HG03457 (cell line): ENCODE results near the gene RASGRF2.

ENCODE experiments used
- ATAC-seq: cut with Tn5 transposase; IDR thresholded peaks from one replicate; pipeline ENCODE4 v1.9.1; 2021; ENCODE audit warnings: moderate number of reproducible peaks; ENCODE audit not compliant: unreplicated experiment

Gene RASGRF2

DNA sequence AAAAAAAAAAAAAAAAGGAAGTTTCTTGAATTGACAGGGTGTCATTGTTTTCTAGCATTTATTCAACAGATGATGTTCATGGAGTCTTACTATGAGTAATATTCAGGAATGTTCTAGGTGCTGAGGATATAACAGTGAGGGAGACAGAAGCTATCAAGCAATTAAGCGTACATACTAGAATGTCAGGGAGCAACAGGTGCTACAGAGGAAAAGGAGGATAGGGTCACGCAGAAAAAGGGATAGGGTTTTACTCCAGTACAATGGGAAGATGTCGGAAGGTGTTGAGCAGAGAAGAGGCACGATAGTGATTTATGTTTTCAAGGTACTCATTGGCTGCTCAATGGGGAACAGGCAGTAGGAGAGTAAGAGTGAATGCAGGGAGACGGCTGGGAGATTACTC is 6.6 kb upstream of the RASGRF2 start:
- no peak for ATAC-seq

DNA sequence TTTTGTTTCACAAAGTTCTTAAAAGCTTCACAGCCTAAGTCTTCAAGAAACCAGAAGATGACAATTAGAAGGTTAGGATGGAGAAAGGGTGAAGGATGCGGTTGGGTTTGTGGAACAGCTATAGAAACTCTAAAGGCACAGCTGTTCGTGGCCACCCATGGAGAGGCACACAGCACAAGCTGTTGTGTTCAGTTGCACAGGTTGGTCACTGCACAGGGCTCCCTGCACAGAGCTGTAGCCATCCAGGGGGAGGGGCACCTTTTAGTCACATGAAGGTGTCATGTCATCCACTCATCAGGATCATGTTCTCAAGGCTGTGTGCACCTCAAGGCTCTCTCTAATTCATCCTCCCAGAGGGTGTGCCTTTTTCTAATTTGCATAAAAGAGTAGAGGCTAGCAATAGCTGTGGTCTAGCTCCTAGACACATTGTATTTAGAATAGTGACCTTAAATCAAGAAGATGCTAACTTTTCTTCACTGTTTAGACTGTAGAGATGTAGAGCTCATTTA is 5.0 kb upstream of the RASGRF2 start:
- ATAC-seq, result no peak

DNA sequence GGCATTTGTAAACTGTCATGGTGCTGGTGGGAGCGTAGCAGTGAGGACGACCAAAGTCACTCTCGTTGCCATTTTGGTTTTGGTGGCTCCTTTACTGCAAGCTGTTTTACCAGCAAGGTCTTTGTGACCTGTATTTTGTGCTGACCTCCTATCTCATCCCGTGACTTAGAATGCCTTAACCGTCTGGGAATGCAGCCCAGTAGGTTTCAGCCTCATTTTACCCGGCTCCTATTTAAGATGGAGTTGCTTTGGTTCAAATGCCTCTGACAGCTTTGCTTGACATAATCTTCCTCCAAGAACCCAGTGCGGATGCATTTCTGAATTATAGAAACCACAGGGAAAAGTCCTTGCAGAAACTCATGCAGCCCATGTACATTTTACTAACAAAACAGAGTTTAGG is 3.9 kb upstream of the RASGRF2 start:
- no peak for ATAC-seq

DNA sequence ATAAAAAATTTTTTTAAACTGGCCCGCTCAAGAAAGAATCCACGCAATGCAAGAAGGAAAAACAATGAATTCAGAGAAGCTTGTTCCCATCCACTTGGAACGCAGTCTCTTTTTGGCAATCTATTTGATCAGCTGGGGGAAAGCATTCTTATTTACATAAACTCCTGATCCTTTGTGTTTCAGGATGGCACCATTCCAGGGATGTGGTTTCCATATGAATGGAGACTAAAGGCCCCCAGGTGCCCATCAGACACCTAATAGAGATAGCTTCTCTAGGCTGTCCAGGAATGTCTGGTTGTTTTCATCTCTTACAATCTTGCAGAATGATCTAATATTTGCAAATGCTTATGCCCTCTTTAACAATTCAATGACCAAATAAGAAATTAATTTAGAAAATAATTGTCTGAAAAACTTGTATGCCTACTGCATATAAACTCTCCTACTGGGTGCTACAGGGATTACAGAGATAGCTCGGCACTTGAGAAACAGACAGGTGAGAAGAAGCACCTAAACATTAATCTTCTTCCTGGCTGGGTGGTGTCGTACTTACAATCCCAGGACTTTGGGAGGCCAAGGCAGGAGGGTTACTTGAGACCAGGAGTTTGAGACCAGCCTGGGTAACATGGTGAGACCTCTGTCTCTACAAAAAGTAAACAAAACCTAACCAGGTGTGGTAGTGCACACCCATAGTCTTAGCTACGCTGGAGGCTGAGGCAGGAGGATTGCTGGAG is 3.0 kb upstream of the RASGRF2 start:
- ATAC-seq, result no peak

DNA sequence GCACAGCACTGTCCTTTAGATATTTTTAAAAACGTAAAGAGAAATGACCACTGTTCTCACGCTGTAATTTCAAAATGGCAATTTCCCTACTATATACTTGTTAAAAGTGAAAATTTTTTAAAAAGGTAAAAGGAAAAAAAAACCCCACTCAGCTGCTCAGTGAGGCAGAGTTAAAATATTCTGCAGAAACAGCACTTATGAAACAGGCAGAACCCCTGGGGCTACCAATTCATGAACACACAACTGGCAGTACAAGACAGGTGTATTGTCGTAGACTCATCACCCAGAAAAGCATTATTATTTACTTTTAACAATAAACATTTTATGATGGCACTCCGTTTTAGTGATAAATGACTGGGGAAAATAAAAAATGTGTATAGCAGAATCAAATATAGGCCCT is 1.5 kb upstream of the RASGRF2 start:
- no peak for ATAC-seq

DNA sequence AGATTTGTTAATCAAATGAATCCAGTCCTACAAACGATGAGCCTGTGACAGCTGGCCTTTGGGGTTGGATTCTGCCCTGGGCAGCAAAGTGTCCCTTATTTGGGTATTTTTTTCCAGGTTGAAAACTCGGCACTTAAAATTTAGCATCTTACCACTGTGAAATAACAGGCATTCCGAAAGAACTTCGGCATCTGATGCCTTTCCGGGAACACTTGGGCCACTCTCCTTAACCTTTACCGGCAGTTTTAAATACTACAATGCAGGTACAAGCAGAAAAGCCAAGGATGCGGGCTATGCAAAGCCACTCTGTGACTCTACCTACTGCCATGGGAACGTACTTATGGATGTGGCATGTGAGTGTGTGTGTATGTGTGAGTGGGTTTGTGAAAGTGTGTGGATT is 1.0 kb upstream of the RASGRF2 start:
- ATAC-seq, result no peak

DNA sequence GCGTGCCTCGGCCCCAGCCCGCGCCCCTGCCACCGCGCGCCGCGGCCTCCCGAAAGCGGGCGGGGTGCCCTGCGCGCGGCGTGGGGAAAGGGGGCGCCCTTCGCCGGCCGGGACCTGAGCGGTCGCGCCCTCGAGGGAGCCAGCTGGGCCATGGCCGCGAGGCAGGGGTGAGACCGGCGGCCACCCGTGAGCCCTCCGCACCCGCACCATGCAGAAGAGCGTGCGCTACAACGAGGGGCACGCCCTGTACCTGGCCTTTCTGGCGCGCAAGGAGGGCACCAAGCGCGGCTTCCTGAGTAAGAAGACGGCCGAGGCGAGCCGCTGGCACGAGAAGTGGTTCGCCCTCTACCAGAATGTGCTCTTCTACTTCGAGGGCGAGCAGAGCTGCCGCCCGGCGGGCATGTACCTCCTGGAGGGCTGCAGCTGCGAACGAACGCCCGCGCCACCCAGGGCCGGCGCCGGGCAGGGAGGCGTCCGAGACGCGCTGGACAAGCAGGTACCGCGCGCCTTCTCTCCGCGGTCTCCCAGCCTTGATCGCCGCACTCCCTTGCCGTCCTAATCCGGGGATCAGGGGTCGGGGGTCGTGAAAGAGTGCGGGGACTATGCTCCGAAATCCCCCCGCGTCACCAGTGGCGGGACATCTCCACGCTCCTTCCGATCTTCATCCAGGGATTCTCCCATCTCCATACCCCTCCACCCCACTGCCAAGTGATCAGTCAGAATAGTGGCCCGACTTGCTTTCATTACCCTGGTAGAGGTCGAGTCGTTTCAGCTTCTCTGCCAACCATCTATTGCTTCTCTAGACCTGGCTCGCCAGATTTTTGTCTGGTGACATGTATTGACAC is 590 bp downstream of the RASGRF2 start:
- ATAC-seq, result no peak

DNA sequence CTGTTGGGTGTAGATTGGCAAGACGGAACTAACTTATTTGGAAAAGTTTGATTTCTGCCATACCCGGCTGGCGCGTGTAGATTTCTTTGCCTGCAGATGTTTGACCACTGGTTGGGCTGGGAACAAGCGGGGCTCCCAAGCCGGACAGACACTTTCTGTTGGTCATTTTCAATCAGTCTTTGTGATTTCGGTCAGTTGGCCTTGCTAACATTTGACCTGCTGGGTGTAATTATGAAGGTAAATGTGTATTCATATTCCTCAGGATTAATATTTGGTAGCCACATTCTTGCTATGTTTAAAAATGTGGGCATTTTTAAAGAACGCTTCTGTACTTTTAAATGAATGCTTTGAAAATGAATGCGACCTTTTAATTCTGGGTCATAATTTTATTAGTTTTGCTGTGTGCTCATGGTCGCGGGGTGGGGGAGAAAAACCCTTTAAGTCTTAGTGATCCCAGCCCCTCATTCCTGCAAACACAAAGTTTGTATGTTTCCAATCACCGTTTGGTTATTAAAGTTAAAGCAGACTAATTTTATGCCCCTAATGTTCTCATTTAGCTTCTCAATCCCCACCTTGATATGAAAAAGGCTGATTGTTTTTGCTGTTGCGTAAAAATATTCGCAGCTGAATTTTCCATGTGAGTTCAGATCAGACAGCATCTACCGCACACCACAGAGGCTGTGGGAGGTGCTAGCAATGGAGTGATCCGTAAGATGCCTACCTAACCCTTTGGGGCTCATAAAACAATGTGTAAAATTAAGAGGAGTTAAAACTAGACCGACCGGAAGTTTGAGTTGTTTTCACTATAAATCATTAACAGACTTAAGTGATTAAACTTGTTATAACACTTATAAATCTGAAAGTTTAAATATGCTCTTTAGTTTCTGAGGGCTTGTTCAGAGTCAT is 1.5 kb downstream of the RASGRF2 start:
- no peak for ATAC-seq

DNA sequence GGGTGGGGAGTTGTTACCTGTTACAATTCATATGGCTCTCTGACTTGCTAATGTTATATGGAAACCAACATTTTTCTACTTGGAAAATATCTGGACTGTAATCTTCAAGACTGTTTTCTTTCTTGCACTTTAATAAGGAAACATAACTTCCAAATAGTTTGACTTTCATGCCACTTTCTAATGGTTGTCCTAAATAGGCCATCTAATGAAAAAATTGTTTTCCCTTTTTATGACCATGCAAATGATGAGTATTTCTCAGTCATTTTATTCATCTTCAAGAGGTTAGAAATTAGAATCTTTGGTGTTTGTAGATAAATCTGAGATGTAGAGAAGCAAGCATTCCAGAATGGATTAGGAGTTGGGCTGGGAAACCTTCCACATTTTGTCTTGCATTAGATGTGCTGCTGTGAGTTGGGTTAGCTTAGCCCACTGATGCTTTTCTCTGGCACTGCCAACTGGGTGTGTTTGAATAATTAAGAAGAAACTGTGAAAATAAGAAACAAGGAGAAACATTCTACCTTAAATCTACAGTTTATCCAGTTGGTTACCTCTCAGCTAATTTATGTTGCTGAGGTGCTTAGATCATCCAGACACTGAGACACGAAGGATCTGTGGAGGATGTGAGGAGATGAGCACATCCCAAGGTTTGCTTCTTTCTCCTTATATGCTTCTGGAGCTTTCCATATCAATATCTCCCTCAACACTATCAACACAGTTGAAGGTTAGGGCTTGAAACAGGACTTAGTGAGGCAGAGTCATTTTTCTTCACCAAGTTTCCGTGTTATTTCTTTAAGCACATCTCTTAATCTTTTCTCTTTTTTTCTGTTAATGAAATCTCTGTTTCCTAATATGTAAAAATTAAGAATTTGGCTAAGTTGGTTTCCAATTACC is 2.7 kb downstream of the RASGRF2 start:
- ATAC-seq, result no peak

DNA sequence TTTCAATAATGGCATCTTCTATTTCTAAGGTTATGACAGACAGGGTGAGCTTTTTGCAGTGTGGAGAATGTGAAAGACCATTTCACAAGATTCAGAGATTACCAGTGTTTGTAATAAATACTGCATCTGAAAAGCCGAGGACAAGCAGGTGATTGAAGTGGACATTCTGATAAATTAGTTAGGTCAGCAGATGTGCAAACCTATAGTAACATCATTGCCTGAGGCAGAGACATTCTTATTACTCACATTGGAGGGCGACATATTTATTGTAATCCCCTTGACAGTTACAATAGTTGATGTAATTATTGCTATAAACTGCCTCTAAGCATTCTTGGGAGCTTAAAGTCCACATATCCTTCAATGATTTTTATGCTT is 3.3 kb downstream of the RASGRF2 start:
- no peak for ATAC-seq

DNA sequence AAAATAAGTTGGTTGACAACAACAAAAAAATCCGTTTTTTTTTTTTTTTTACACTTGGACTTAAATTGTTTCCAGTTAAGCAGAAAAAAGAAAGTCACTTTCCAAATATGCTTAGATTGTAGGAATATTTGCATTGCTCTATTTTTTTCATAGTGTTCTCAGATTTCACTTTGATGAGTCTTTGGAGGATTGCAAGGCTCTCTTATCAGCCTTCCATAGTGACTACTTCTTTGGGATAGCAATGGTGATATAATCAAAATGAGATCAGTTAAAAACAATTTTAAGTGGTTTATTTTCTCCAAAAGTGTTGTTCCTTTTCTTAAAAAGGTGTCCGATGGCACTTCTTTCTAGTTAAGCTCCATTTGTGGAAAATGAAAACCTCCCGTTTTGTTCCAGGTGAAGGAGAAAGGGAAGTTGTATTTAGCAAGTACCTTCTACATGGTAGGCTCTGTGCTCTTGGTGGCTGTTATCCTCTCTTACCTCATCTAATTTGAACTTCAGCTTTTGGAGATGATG is 3.9 kb downstream of the RASGRF2 start:
- no peak for ATAC-seq

DNA sequence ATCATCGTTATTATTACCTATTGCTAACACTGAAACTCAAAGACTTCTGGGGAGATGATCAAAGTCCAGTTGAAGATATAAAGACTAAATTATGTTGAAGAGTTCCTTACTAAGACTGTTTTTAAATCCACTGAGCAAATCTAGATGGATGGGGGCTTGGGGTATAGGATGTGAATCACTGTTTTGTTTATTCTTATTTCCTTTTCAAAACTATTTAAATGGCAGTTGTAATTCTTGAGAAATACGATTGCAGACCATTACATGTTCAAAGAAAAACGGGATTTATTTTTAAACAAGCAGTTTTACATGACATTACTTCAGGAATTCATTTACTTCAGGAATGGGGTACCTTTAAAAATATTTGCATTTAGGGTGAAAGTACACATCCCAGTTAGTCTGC is 4.3 kb downstream of the RASGRF2 start:
- ATAC-seq, result no peak

DNA sequence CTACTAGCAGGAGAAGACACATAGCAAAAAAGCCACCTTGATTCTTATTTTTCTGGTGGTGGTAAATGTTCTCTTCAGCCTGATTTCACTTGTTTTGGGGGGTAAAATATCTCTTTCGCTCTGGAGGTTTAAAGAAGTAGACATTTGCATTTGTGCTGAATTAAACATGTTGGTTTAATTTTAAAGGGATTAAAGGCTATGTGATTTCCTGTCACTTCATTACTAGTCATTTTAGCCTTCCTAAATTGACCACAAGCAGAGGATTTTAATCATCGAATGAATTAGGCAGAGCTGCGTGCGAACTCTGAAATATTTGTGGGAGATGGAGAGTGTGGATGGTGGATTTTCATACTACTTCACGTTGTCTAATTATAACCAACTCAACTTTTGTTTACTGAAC is 4.8 kb downstream of the RASGRF2 start:
- no peak for ATAC-seq

DNA sequence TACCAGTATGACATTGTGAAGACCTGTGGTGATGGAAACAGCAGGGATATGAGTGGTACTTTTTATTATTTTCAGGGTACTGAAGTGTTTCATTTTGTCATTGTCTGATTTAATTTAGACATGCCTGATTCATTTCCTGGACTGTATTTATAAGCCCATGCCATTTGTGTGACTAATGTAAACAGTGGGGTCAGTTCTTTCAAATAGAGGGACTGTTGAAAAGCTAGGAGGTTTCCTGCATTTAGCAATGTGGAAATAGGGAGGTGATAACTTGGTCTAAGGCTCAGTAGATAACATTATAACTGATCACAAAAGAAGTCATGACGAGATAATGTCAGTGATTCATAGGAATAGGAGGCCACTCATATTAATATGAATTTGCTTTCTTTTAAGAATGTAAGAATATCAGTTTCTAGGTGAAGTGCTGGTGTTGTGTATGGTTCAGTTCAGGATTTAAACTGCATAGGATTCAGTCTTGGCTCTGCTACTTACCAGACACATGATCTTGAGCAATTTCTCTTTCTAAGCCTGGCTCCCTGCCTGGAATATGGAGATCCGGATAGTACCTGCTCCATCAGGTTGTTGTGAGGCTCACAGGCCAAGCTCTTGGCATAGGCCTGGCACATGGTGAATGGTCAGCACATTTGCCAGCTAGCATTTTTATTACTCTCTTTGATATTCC is 7.5 kb downstream of the RASGRF2 start:
- ATAC-seq, result no peak

DNA sequence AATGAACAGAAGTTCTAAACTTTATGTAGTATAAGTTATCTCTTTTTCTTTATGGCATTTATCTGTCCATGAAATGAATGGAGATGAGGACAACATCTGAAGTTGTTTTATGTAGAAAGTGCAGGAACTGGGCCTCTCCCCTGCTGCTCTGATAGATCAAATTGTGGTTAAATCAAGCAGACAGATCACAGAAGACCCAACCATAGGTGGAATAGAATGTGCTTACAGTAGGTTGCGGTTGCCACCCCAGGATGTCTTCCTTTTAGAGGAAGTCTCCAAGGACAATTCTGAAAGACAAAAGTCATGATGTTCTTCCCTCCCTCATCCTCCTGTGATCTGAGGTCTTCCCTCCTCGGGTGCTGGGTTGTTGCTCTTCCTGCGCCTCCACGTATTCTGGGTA is 12.9 kb downstream of the RASGRF2 start:
- no peak for ATAC-seq

DNA sequence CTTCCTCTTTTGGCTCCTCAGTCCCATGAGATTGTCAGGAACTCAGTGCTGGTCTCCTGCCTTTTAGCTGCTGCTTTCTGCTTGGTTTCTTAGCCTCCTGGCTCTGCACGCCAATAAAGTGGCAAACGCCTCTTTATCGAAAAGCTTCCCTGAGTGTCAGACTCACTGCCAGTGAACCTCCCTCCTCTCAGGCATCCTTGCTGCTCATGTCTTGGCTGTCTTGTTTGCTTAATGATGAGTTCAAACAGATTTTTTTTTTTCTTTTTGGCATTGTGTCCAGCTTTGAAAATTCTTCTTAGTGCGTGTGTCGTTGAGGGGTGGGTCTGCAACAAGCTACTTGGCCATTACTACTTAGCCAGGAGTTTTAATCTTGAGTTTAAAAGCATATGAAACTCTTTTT is 14.9 kb downstream of the RASGRF2 start:
- ATAC-seq, result no peak

DNA sequence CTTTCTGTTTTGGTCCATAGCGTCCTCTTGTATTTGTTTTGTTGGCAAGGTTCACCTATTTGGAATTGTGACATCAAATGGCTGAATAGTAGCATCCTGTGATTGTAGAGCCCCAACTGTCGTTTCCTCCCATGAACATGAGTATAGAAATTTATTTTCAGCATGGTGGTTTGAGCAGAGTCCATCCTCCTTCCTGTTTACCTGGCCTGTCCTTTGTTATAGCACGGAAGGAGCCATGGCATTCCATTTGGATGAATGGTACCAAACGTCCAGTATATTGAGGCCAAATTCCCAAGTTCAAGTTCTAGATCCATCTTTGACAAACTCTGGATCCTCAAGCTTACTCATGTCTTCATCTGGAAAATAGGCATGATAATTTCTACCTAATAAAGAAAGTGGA is 16.8 kb downstream of the RASGRF2 start:
- ATAC-seq, result no peak

DNA sequence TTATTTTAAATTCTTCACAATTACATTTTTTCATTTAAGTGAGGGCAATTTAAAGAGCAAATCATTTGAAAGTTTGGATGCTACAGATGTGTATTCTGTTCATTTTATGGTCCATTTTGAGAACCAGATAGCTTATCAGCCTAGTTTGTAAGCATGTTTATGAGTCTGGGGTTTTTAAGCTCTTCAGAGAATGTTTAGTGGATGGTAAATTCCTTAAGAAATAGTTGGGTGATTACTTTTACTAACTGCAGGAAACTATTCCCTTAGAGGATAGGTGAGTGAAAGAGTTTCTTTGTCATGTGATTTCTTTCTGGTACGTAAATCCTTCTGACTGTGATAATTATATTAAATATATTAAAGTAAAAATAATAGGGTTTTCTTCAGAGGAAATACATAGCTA is 17.6 kb downstream of the RASGRF2 start:
- ATAC-seq, result no peak

DNA sequence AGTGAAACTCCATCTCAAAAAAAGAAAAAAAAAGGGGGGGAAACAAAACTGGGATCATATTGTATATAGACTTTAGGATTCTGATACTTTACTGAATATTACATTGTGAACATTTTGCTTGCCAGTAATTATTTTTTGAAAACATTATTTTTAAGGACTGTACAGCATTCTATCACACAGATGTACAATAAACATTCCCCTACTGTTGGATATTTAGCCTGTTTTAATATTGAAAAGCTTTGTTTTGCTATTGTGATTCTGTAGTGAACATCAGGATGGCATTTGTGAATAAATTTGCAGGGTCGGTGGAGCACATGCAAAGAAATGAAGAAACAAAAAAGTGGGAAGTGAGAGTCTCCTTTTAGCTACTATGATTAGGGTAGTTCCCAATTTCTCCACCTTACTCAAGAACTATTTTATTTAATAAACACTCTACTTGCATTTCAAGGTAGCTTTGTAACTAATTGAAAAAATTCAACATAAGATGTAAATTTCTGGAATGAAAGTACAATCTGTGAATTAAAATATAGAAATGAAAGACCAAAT is 18.7 kb downstream of the RASGRF2 start:
- no peak for ATAC-seq
